IMR-90 (cell line): Measurements from ENCODE around the gene KCNK6. TPM values are rescaled to one million over a fixed set of nuclear protein-coding genes. Genes with fewer than 3 reads are reported as not detected.

ENCODE experiments used
- ATAC-seq: fragments of 200-7000 bp; cut with Tn5 transposase; 2 replicates; pipeline ENCODE4 v1.9.1; 2020; ENCODE audit warnings: low read depth, mild to moderate bottlenecking, moderate library complexity
- BruUV-seq: library from RNA; stranded (reverse); fragments of 400-500 nt; replicated peaks from 2 replicates; lab custom pipeline; 2021; lab: Mats Ljungman, UMichigan
- CTCF ChIA-PET: fragments of 300-600 bp; formaldehyde crosslinking; extraction: SDS; loops from one replicate; lab custom pipeline; 2021; ENCODE audit warnings: antibody characterized with exemption; lab: Yijun Ruan, JAX
- POLR2A ChIA-PET: fragments of 300-600 bp; sonication (Branson Sonifier 250); formaldehyde crosslinking; loops from one replicate; lab custom pipeline; 2022; ENCODE audit warnings: antibody characterized with exemption; ENCODE audit not compliant: unreplicated experiment; lab: Charles Lee
- DNase-seq: peaks from one replicate; pipeline ENCODE4 v3.0.0; 2013
- H2AFZ ChIP-seq: replicated peaks from 2 replicates; pipeline ENCODE3; 2013; ENCODE audit warnings: low read length, mild to moderate bottlenecking; ENCODE audit not compliant: poor library complexity
- H2AK5ac ChIP-seq: 2 replicates; pipeline ENCODE4 v1.6.1; 2013; ENCODE audit warnings: low read depth, low read length, inconsistent platforms
- H2AK9ac ChIP-seq: replicated peaks from 2 replicates; pipeline ENCODE3; 2013; ENCODE audit warnings: mild to moderate bottlenecking, low read depth, low read length, moderate library complexity; ENCODE audit not compliant: poor library complexity
- H2BK120ac ChIP-seq: 2 replicates; pipeline ENCODE4 v1.6.1; 2013; ENCODE audit warnings: low read depth, low read length, inconsistent platforms
- H2BK15ac ChIP-seq: 3 replicates; pipeline ENCODE4 v1.6.1; 2013; ENCODE audit warnings: low read depth, low read length, inconsistent platforms
- H2BK20ac ChIP-seq: 2 replicates; pipeline ENCODE4 v1.6.1; 2013; ENCODE audit warnings: low read depth, mild to moderate bottlenecking, inconsistent platforms, low read length, moderate library complexity
- H2BK5ac ChIP-seq: 2 replicates; pipeline ENCODE4 v1.6.1; 2013; ENCODE audit warnings: mild to moderate bottlenecking, low read depth, low read length, inconsistent platforms; ENCODE audit not compliant: poor library complexity, severe bottlenecking
- H3K14ac ChIP-seq: replicated peaks from 2 replicates; pipeline ENCODE4 v1.6.1; 2013; ENCODE audit warnings: low read depth, low read length, inconsistent platforms
- H3K18ac ChIP-seq: 2 replicates; pipeline ENCODE4 v1.6.1; 2013; ENCODE audit warnings: low read depth, low read length, control low read depth
- H3K23ac ChIP-seq: 2 replicates; pipeline ENCODE4 v1.6.1; 2013; ENCODE audit warnings: low read depth, low read length, inconsistent platforms
- H3K27ac ChIP-seq: 2 replicates; pipeline ENCODE4 v1.5.1; 2013; ENCODE audit warnings: mild to moderate bottlenecking, control low read depth, low read length; ENCODE audit not compliant: insufficient read depth
- H3K27me3 ChIP-seq: 2 replicates; pipeline ENCODE4 v1.6.1; 2013; ENCODE audit warnings: low read length; ENCODE audit not compliant: control insufficient read depth, insufficient read depth
- H3K36me3 ChIP-seq: 2 replicates; pipeline ENCODE4 v1.6.1; 2013; ENCODE audit warnings: low read length, mixed read lengths; ENCODE audit not compliant: control insufficient read depth, insufficient read depth
- H3K4ac ChIP-seq: 2 replicates; pipeline ENCODE4 v1.6.1; 2013; ENCODE audit warnings: low read depth, low read length, inconsistent platforms
- H3K4me1 ChIP-seq: 2 replicates; pipeline ENCODE4 v1.6.1; 2013; ENCODE audit warnings: low read length, mixed read lengths; ENCODE audit not compliant: control insufficient read depth, insufficient read depth
- H3K4me2 ChIP-seq: 2 replicates; pipeline ENCODE4 v1.6.1; 2013; ENCODE audit warnings: low read depth, mild to moderate bottlenecking, control low read depth, low read length, moderate library complexity
- H3K4me3 ChIP-seq: 2 replicates; pipeline ENCODE4 v1.5.1; 2013; ENCODE audit warnings: low read depth, mild to moderate bottlenecking, control low read depth, low read length, moderate library complexity; ENCODE audit not compliant: insufficient read depth
- H3K56ac ChIP-seq: 2 replicates; pipeline ENCODE4 v1.6.1; 2013; ENCODE audit warnings: low read length, inconsistent platforms; ENCODE audit not compliant: insufficient read depth; ENCODE audit errors: extremely low read depth
- H3K79me1 ChIP-seq, 2 experiments: 2 replicates each; pipeline ENCODE4 v1.6.1; 2013; ENCODE audit warnings: low read length in 2 of 2, inconsistent platforms in 1 of 2, low read depth in 1 of 2
- H3K9ac ChIP-seq: 2 replicates; pipeline ENCODE4 v1.6.1; 2013; ENCODE audit warnings: low read depth, low read length, control low read depth
- H3K9me1 ChIP-seq: 2 replicates; pipeline ENCODE4 v1.6.1; 2013; ENCODE audit warnings: low read length, inconsistent platforms; ENCODE audit not compliant: insufficient read depth
- H3K9me3 ChIP-seq: 2 replicates; pipeline ENCODE4 v1.6.1; 2013; ENCODE audit warnings: low read length; ENCODE audit not compliant: control insufficient read depth, insufficient read depth
- H4K20me1 ChIP-seq: 2 replicates; pipeline ENCODE4 v1.6.1; 2013; ENCODE audit warnings: low read length, inconsistent platforms; ENCODE audit not compliant: insufficient read depth
- H4K5ac ChIP-seq: 2 replicates; pipeline ENCODE4 v1.6.1; 2013; ENCODE audit warnings: mild to moderate bottlenecking, low read depth, low read length, control low read depth
- H4K8ac ChIP-seq, 2 experiments: 2 replicates each; pipeline ENCODE4 v1.6.1; 2013; ENCODE audit warnings: low read depth in 2 of 2, low read length in 2 of 2, control low read depth in 1 of 2, inconsistent platforms in 1 of 2
- H4K91ac ChIP-seq: 2 replicates; pipeline ENCODE4 v1.6.1; 2013; ENCODE audit warnings: low read depth, low read length, inconsistent platforms; ENCODE audit not compliant: insufficient read depth
- BHLHE40 ChIP-seq: fragments of 150-350 bp; IDR thresholded peaks from 2 replicates; pipeline ENCODE4 v1.6.1; 2016; ENCODE audit warnings: mild to moderate bottlenecking, low read depth, low read length
- CEBPB ChIP-seq: IDR thresholded peaks from 2 replicates; pipeline ENCODE4 v1.6.1; 2012; ENCODE audit warnings: low read depth, low read length, improper control_type of control experiment
- CHD1 ChIP-seq: IDR thresholded peaks from 2 replicates; pipeline ENCODE4 v1.6.1; 2012; ENCODE audit warnings: low read depth, low read length, improper control_type of control experiment
- CTCF ChIP-seq: conservative IDR thresholded peaks from 2 replicates; pipeline ENCODE4 v1.5.1; 2012; ENCODE audit warnings: mild to moderate bottlenecking, low read depth, low read length, improper control_type of control experiment
- ELK1 ChIP-seq: fragments of 150-350 bp; IDR thresholded peaks from 2 replicates; pipeline ENCODE4 v1.6.1; 2016; ENCODE audit warnings: low read depth, mild to moderate bottlenecking, low read length, moderate library complexity, borderline replicate concordance
- FOS ChIP-seq: fragments of 150-350 bp; IDR thresholded peaks from 2 replicates; pipeline ENCODE4 v1.6.1; 2016; ENCODE audit warnings: low read depth, low read length
- MAZ ChIP-seq: IDR thresholded peaks from 2 replicates; pipeline ENCODE4 v1.6.1; 2012; ENCODE audit warnings: low read depth, mild to moderate bottlenecking, low read length, improper control_type of control experiment, moderate library complexity, borderline replicate concordance
- MXI1 ChIP-seq: IDR thresholded peaks from 2 replicates; pipeline ENCODE4 v1.6.1; 2012; ENCODE audit warnings: low read depth, mild to moderate bottlenecking, low read length, moderate library complexity, borderline replicate concordance
- NFE2L2 ChIP-seq: fragments of 150-350 bp; IDR thresholded peaks from 2 replicates; pipeline ENCODE4 v1.6.1; 2016; ENCODE audit warnings: low read depth, mild to moderate bottlenecking, low read length
- POLR2A ChIP-seq: IDR thresholded peaks from 2 replicates; pipeline ENCODE4 v1.6.1; 2012; ENCODE audit warnings: mild to moderate bottlenecking, low read depth, low read length
- RAD21 ChIP-seq: IDR thresholded peaks from 2 replicates; pipeline ENCODE4 v1.6.1; 2012; ENCODE audit warnings: low read length, improper control_type of control experiment
- RCOR1 ChIP-seq: IDR thresholded peaks from 2 replicates; pipeline ENCODE4 v1.6.1; 2012; ENCODE audit warnings: mild to moderate bottlenecking, low read length, improper control_type of control experiment; ENCODE audit not compliant: insufficient replicate concordance
- RFX5 ChIP-seq: IDR thresholded peaks from 2 replicates; pipeline ENCODE4 v1.8.0; 2012; ENCODE audit warnings: low read depth, mild to moderate bottlenecking, low read length, moderate library complexity
- SMC3 ChIP-seq: fragments of 150-350 bp; IDR thresholded peaks from 2 replicates; pipeline ENCODE4 v1.6.1; 2016; ENCODE audit warnings: low read depth, mild to moderate bottlenecking, antibody characterized with exemption, low read length, moderate library complexity
- USF2 ChIP-seq: fragments of 150-350 bp; IDR thresholded peaks from 2 replicates; pipeline ENCODE4 v1.6.1; 2017; ENCODE audit warnings: mild to moderate bottlenecking, antibody characterized with exemption, low read length, low read depth
- WGBS, 2 experiments: methylation state at CpG; one replicate each; pipeline versions ENCODE4 v1.1.5 to v1.1.7; 2013; ENCODE audit warnings: missing lambda C conversion rate in 2 of 2; ENCODE audit not compliant: insufficient read length in 1 of 2; ENCODE audit errors: extremely low coverage in 2 of 2; 5-methylcytosine and 5-hydroxymethylcytosine counted together
- dilution Hi-C: fragments of 300-500 bp; cut with HindIII; formaldehyde crosslinking; loops from one replicate; pipeline ENCODE4 v1.14.3; 2018; ENCODE audit warnings: low sequenced_read_pairs; ENCODE audit not compliant: unreplicated experiment
- in situ Hi-C: fragments of 300-500 bp; cut with MboI; formaldehyde crosslinking; loops from 3 replicates; pipeline ENCODE4 v1.14.3; 2019; ENCODE audit warnings: low sequenced_read_pairs, inconsistent platforms, mixed read lengths
- intact Hi-C: fragments of 100-400 bp; cut with micrococcal nuclease; formaldehyde crosslinking; loops from 2 replicates; pipeline ENCODE4 v1.10.0; 2022
- polyA plus RNA-seq, 3 experiments: library from polyadenylated mRNA; depleted of rRNA; stranded (reverse); fragments of >200 nt; gene quantifications; 2 replicates each; pipeline ENCODE4 v1.2.3, GENCODE V29; 2012; ENCODE audit warnings: low replicate concordance in 1 of 3
- total RNA-seq: library from RNA; depleted of rRNA; stranded (reverse); fragments of >200 nt; gene quantifications from 2 replicates; pipeline ENCODE4 v1.2.3, GENCODE V29; 2012

Gene KCNK6
- total and polyA plus RNA-seq, 2 of the 4 experiments (the other 2 are of a cell fraction), result 2.7 to 4.5 TPM

GRCh38 chr19:38281811-38282566 lies 37.7 kb upstream of the KCNK6 start:
- Histone ChIP-seq H3K9me3 (no peaks in the 10 kb centered on the region), H3K18ac (no peak overlapping the region), H3K4me2 (no peak overlapping the region), H2BK15ac (0 out of 3 replicates have a peak overlapping the region, but pooled peaks have one; percentile 10), H2BK5ac (no peak overlapping the region), H3K27me3 (no peaks in the 10 kb centered on the region), H3K79me1 (no peaks in the 10 kb centered on the region), H2BK20ac (0 out of 2 replicates have a peak overlapping the region, but pooled peaks have one; percentile 26), H2AK5ac (peak overlapping the region; percentile 67; the same call in 1 of the 2 replicates), H3K56ac (no peak overlapping the region), H4K8ac (0 out of 4 replicates have a peak overlapping the region, but pooled peaks of 1 of the 2 experiments have one; percentile 0), H3K9ac (no peak overlapping the region), H3K36me3 (no peaks in the 10 kb centered on the region), H3K4ac (0 out of 2 replicates have a peak overlapping the region, but pooled peaks have one; percentile 25), H4K5ac (no peak overlapping the region), H3K14ac (no peak overlapping the region), H3K27ac (no peak overlapping the region), H4K91ac (peak overlapping the region; percentile 27; the same call in 1 of the 2 replicates), H3K4me3 (no peak overlapping the region), H3K9me1 (peaks cover 8% of the 10 kb centered on the region), H2AK9ac (no peak overlapping the region), H3K4me1 (peaks cover 20% of the 10 kb centered on the region), H4K20me1 (no peaks in the 10 kb centered on the region), H2BK120ac (peak overlapping the region; percentile 12; the same call in 1 of the 2 replicates), H2AFZ (peak overlapping the region; percentile 9), H3K23ac (no peak overlapping the region)
- WGBS, 2 experiments, result no CpG with 5 or more reads among the region's 7 CpGs
- dilution Hi-C loops (no loop called here), in situ Hi-C loops (no loop called here), intact Hi-C loops (no loop called here)
- DNase-seq (no peak), ATAC-seq (no peak)
- ChIA-PET POLR2A (no interaction called here), CTCF (no interaction called here)
- no TSS peak for BruUV-seq
- TF ChIP-seq BHLHE40 (no peak), ELK1 (no peak), RCOR1 (no peak), CTCF (no peak), USF2 (no peak), CHD1 (no peak), MXI1 (no peak), POLR2A (no peak), RFX5 (no peak), NFE2L2 (no peak), RAD21 (no peak), SMC3 (no peak), MAZ (no peak), FOS (no peak), CEBPB (no peak)
